NCI-H345 (cell line): ENCODE results near the gene NMNAT2.
A peak's percentile ranks its signal among the peaks of the same experiment; 100 is the strongest.

Experiments
- DNase-seq: peaks from one replicate; lab custom pipeline; 2025; lab: John Stamatoyannopoulos, UW

The NMNAT2 gene

GRCh38 chr1:183237046-183237445, 181.1 kb downstream of the NMNAT2 start:
- no peak for DNase-seq

- no peak for DNase-seq
Measured at GRCh38 chr1:183236158-183236725, 181.9 kb downstream of the NMNAT2 start.

- no peak for DNase-seq
Measured at GRCh38 chr1:183235503-183235902, 182.7 kb downstream of the NMNAT2 start.

- DNase-seq = peak; percentile 80
Measured at GRCh38 chr1:183234660-183235476, 183.3 kb downstream of the NMNAT2 start.

- DNase-seq = no peak
Measured at GRCh38 chr1:183233113-183233512, 185.1 kb downstream of the NMNAT2 start.

GRCh38 chr1:183231545-183231944, 186.6 kb downstream of the NMNAT2 start:
- no peak for DNase-seq

- DNase-seq = no peak
Measured at GRCh38 chr1:183230413-183230812, 187.8 kb downstream of the NMNAT2 start.

GRCh38 chr1:183228347-183229220, 189.6 kb downstream of the NMNAT2 start:
- no peak for DNase-seq

GRCh38 chr1:183227422-183228346, 190.5 kb downstream of the NMNAT2 start:
- DNase-seq = peak; percentile 30

- DNase-seq = no peak
Measured at GRCh38 chr1:183226963-183227362, 191.2 kb downstream of the NMNAT2 start.

GRCh38 chr1:183226361-183226760, 191.8 kb downstream of the NMNAT2 start:
- DNase-seq = no peak

GRCh38 chr1:183223467-183223866, 194.7 kb downstream of the NMNAT2 start:
- DNase-seq = no peak

- no peak for DNase-seq
Measured at GRCh38 chr1:183222909-183223308, 195.3 kb downstream of the NMNAT2 start.

GRCh38 chr1:183219616-183220009, 198.6 kb downstream of the NMNAT2 start:
- DNase-seq = no peak

- DNase-seq = peak; percentile 43
Measured at GRCh38 chr1:183218971-183219615, 199.1 kb downstream of the NMNAT2 start.

- DNase-seq = peak; percentile 39
Measured at GRCh38 chr1:183218027-183218618, 200.1 kb downstream of the NMNAT2 start.

GRCh38 chr1:183215936-183216335, 202.2 kb downstream of the NMNAT2 start:
- no peak for DNase-seq

GRCh38 chr1:183215076-183215720, 203.0 kb downstream of the NMNAT2 start:
- DNase-seq = peak; percentile 37

- peak; percentile 54 for DNase-seq
Measured at GRCh38 chr1:183214021-183214970, 203.9 kb downstream of the NMNAT2 start.
